Bronchial epithelial cell (primary cell): ENCODE data around the gene HSF4. TPM values are rescaled to one million over a fixed set of nuclear protein-coding genes. Genes with fewer than 3 reads are reported as not detected.

Experiments
- DNase-seq: peaks from one replicate; pipeline ENCODE4 v3.0.0-alpha.2; 2010; ENCODE audit warnings: low read depth
- FAIRE-seq: peaks from 2 replicates; lab custom pipeline; 2011; peaks lifted over from hg19 to GRCh38; lab: Jason Lieb, UNC
- H3K27me3 ChIP-seq: 2 replicates; pipeline ENCODE4 v1.5.1; 2011; ENCODE audit warnings: low read length; ENCODE audit not compliant: control insufficient read depth, insufficient read depth
- H3K36me3 ChIP-seq: 2 replicates; pipeline ENCODE4 v1.5.1; 2011; ENCODE audit warnings: low read length; ENCODE audit not compliant: control insufficient read depth, insufficient read depth
- H3K4me3 ChIP-seq: 2 replicates; pipeline ENCODE4 v1.5.1; 2011; ENCODE audit warnings: mild to moderate bottlenecking, low read depth, low read length, control low read depth
- total RNA-seq: library from RNA; depleted of rRNA; stranded (reverse); fragments of >200 nt; gene quantifications from 2 replicates; pipeline ENCODE4 v1.2.1, GENCODE V29; 2014
- TF ChIP-seq, protein P1 (sequence below): IDR thresholded peaks from 2 replicates; pipeline ENCODE4 v1.5.1; 2011; ENCODE audit warnings: mild to moderate bottlenecking, moderate library complexity, low read length, control low read depth, inconsistent platforms; ENCODE audit not compliant: insufficient read depth, severe bottlenecking

HSF4 gene
- total RNA-seq, 1 donor from 2014 or later, result 3.7 TPM

- Histone ChIP-seq H3K4me3 (no peak overlapping the region), H3K36me3 (peaks cover 7% of the 10 kb centered on the region), H3K27me3 (no peaks in the 10 kb centered on the region)
- DNase-seq, result no peak
- TF ChIP-seq, protein P1, sequence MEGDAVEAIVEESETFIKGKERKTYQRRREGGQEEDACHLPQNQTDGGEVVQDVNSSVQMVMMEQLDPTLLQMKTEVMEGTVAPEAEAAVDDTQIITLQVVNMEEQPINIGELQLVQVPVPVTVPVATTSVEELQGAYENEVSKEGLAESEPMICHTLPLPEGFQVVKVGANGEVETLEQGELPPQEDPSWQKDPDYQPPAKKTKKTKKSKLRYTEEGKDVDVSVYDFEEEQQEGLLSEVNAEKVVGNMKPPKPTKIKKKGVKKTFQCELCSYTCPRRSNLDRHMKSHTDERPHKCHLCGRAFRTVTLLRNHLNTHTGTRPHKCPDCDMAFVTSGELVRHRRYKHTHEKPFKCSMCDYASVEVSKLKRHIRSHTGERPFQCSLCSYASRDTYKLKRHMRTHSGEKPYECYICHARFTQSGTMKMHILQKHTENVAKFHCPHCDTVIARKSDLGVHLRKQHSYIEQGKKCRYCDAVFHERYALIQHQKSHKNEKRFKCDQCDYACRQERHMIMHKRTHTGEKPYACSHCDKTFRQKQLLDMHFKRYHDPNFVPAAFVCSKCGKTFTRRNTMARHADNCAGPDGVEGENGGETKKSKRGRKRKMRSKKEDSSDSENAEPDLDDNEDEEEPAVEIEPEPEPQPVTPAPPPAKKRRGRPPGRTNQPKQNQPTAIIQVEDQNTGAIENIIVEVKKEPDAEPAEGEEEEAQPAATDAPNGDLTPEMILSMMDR, result no peak
- no peak for FAIRE-seq
These were observed 24.3 kb downstream of the HSF4 start for GRCh38 chr16:67188798-67189197.

- no peak for DNase-seq
- Histone ChIP-seq H3K27me3 (no peaks in the 10 kb centered on the region), H3K36me3 (peaks cover 19% of the 10 kb centered on the region), H3K4me3 (no peak within 1 kb of the TSS)
- no peak for FAIRE-seq
- TF ChIP-seq, protein P1, result no peak
These were observed 25.5 kb downstream of the HSF4 start, which contains the start of gene EXOC3L1 for GRCh38 chr16:67190041-67190440. TSS of gene EXOC3L1 (minus strand) at chr16:67190136. CDS start at chr16:67189676, 460 bp downstream.

- FAIRE-seq (no peak), DNase-seq (no peak)
- Histone ChIP-seq H3K4me3 (no peak overlapping the region), H3K36me3 (peaks cover 24% of the 10 kb centered on the region), H3K27me3 (no peaks in the 10 kb centered on the region)
- TF ChIP-seq, protein P1, result no peak
These were observed 26.2 kb downstream of the HSF4 start for GRCh38 chr16:67190448-67191399.

- FAIRE-seq, result no peak
- no peak for DNase-seq
These were observed 27.0 kb downstream of the HSF4 start for GRCh38 chr16:67191411-67191994.

DNA sequence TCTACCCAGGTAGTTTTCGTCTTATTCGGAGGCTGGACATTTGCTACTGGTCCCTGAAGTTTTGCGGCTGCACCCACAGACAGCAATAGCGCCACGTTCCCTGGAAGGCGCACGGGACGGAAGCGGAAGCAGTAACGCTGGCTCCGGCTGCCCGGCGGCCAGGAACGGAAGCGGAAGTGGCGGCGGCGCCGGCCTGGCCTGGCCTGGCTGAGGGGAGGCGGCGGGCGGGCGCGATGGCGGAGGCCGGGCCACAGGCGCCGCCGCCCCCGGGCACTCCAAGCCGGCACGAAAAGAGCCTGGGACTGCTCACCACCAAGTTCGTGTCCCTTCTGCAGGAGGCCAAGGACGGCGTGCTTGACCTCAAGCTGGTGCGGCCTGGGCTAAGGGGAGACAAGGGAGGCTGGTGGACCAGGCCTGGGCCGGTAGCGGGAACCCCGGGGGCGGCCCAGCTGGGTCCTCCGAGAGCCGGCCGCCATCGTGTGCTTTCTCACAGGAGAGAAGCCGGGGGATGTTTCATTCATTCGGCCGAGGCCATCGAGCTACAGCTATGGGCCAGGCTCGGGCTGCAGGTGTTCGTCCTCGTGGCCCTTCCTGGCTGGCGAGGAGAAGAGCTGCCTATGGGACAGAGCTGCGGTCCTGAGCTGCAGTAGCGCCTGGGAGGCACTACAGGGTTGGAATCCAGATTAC, 27.6 kb downstream of the HSF4 start, which contains the start of gene E2F4:
TSS of gene E2F4 (plus strand) at position 161 of the 687 bp plus-strand sequence. CDS start at position 234, 73 bp downstream.
- Histone ChIP-seq H3K36me3 (peaks cover 35% of the 10 kb centered on the region), H3K27me3 (no peaks in the 10 kb centered on the region), H3K4me3 (peak within 1 kb of the TSS; percentile 76)
- TF ChIP-seq, protein P1, result no peak
- FAIRE-seq, result no peak
- peak; percentile 75 for DNase-seq

More at GRCh38 chr16:67191411-67191994, 27.0 kb downstream of the HSF4 start:
- TF ChIP-seq, protein P1, result no peak
- Histone ChIP-seq H3K4me3 (peak overlapping the region; percentile 76), H3K27me3 (no peaks in the 10 kb centered on the region), H3K36me3 (peaks cover 30% of the 10 kb centered on the region)
